ENCODE results near the gene SRD5A1.

Gene SRD5A1

GRCh38 chr5:6713274-6714225, 80.3 kb downstream of the SRD5A1 start, which contains the start of gene TENT4A:
Gene TENT4A, plus strand, starts transcription at chr5:6713432. Its CDS starts 552 bp downstream, at chr5:6713984.
- TF ChIP-seq CTCF (conservative IDR thresholded peaks at IDR 0.05; ENCODE audit: low read depth), result no peak
- peak; percentile 97 for DNase-seq (ENCODE audit: low spot score)
- H3K27ac ChIP-seq, result peak within 1 kb of the TSS; percentile 99
- ChIA-PET CTCF (no interaction called here), POLR2A (ENCODE audit: low non-redundant PET) (interaction anchor here (0.8 kb wide), 1 partner anchor 81 kb away, joined by 5 read pairs; the partner anchor contains the start of genes NSUN2 and SRD5A1)

GRCh38 chr5:6714226-6715041, 81.2 kb downstream of the SRD5A1 start:
- ChIA-PET POLR2A (ENCODE audit: low non-redundant PET) (no interaction called here), CTCF (no interaction called here)
- H3K27ac ChIP-seq, result peak overlapping the region; percentile 99
- no peak for TF ChIP-seq CTCF (conservative IDR thresholded peaks at IDR 0.05; ENCODE audit: low read depth)
- DNase-seq (ENCODE audit: low spot score), result peak; percentile 54

GRCh38 chr5:6715271-6715670, 82.0 kb downstream of the SRD5A1 start:
- no peak for TF ChIP-seq CTCF (conservative IDR thresholded peaks at IDR 0.05; ENCODE audit: low read depth)
- no peak overlapping the region for H3K27ac ChIP-seq
- CTCF ChIA-PET, result interaction anchor here (0.6 kb wide), 1 partner anchor 80 kb away, joined by 6 read pairs; no protein-coding TSS in a partner anchor
- DNase-seq (ENCODE audit: low spot score), result no peak
- POLR2A ChIA-PET (ENCODE audit: low non-redundant PET), result no interaction called here

GRCh38 chr5:6715758-6716628, 82.8 kb downstream of the SRD5A1 start:
- CTCF ChIA-PET, result interaction anchor here (0.6 kb wide), 1 partner anchor 80 kb away, joined by 6 read pairs; no protein-coding TSS in a partner anchor
- no peak for DNase-seq (ENCODE audit: low spot score)
- POLR2A ChIA-PET (ENCODE audit: low non-redundant PET), result no interaction called here
- no peak for TF ChIP-seq CTCF (conservative IDR thresholded peaks at IDR 0.05; ENCODE audit: low read depth)
- peak overlapping the region; percentile 12; the same call in 1 of the 2 replicates for H3K27ac ChIP-seq

GRCh38 chr5:6716629-6717149, 83.4 kb downstream of the SRD5A1 start:
- TF ChIP-seq CTCF (conservative IDR thresholded peaks at IDR 0.05; ENCODE audit: low read depth), result no peak
- H3K27ac ChIP-seq, result peak overlapping the region; percentile 12; the same call in 1 of the 2 replicates
- POLR2A ChIA-PET (ENCODE audit: low non-redundant PET), result no interaction called here
- CTCF ChIA-PET, result no interaction called here
- DNase-seq (ENCODE audit: low spot score), result no peak
